NB4 (cell line): ENCODE results near the gene ZNF831.

Experiments
- DNase-seq: peaks from one replicate; pipeline ENCODE4 v3.0.0; 2010; ENCODE audit warnings: low read depth
- H3K4me3 ChIP-seq: one replicate; pipeline ENCODE4 v1.5.1; 2011; ENCODE audit warnings: mild to moderate bottlenecking, low read depth, low read length, moderate library complexity
- CTCF ChIP-seq: IDR thresholded peaks from one replicate; pipeline ENCODE4 v1.5.1; 2012; ENCODE audit warnings: low read depth, low read length
- MYC ChIP-seq: IDR thresholded peaks from 2 replicates; pipeline ENCODE4 v1.6.1; 2011; ENCODE audit warnings: low read depth, low read length
- POLR2A ChIP-seq: IDR thresholded peaks from 2 replicates; pipeline ENCODE4 v1.6.1; 2011; ENCODE audit warnings: mild to moderate bottlenecking; ENCODE audit not compliant: insufficient read length; ENCODE audit errors: extremely low read depth
- TF ChIP-seq, protein P1 (sequence below): IDR thresholded peaks from 2 replicates; pipeline ENCODE4 v1.6.1; 2011; ENCODE audit warnings: low read depth, low read length

ZNF831 gene

GRCh38 chr20:59170406-59171349, 7.1 kb downstream of the ZNF831 start:
- no peak overlapping the region for H3K4me3 ChIP-seq
- DNase-seq: no peak
- TF ChIP-seq POLR2A: no peak
- TF ChIP-seq MYC: no peak
- TF ChIP-seq CTCF: no peak
- TF ChIP-seq, protein P1, sequence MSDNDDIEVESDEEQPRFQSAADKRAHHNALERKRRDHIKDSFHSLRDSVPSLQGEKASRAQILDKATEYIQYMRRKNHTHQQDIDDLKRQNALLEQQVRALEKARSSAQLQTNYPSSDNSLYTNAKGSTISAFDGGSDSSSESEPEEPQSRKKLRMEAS: no peak

- no peak for DNase-seq
- no peak overlapping the region for H3K4me3 ChIP-seq
- TF ChIP-seq MYC: no peak
- TF ChIP-seq, protein P1: no peak
- no peak for TF ChIP-seq CTCF
- TF ChIP-seq POLR2A: no peak
Measured at GRCh38 chr20:59171986-59172385, 8.4 kb downstream of the ZNF831 start.

- TF ChIP-seq MYC (no peak), CTCF (no peak), POLR2A (no peak)
- TF ChIP-seq, protein P1: no peak
- no peak overlapping the region for H3K4me3 ChIP-seq
- DNase-seq: no peak
Measured at GRCh38 chr20:59173938-59174491, 10.4 kb downstream of the ZNF831 start.

DNA sequence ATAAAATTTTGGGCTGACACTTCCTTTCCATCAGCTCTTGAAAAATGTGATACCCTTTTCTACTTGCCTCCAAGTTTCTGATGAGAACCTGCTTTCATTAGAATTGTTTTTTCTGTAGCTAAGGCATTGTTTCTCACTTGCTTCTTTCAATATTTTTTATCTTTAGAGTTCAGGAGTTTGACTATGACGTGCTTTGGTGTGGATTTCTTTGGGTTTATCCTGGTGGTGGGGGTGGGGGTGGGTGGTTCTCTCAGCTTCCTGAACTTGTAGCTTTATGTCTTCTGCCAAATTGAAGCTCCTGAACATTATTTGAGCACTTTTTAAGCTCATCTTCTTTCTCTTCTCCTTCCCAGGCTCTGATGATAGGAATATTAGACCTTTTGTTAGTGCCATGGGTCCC, 11.4 kb downstream of the ZNF831 start:
- TF ChIP-seq, protein P1: no peak
- TF ChIP-seq POLR2A (no peak), CTCF (no peak), MYC (no peak)
- no peak overlapping the region for H3K4me3 ChIP-seq
- DNase-seq: no peak

- no peak for TF ChIP-seq POLR2A
- TF ChIP-seq CTCF: no peak
- H3K4me3 ChIP-seq: no peak overlapping the region
- no peak for DNase-seq
Measured at GRCh38 chr20:59175861-59176260, 12.2 kb downstream of the ZNF831 start.
